HG02884 (cell line): ENCODE measurements around the gene SP2.

Experiments
- ATAC-seq: cut with Tn5 transposase; IDR thresholded peaks from one replicate; pipeline ENCODE4 v1.9.1; 2021; ENCODE audit warnings: mild to moderate bottlenecking, moderate library complexity; ENCODE audit not compliant: unreplicated experiment

Gene SP2

DNA sequence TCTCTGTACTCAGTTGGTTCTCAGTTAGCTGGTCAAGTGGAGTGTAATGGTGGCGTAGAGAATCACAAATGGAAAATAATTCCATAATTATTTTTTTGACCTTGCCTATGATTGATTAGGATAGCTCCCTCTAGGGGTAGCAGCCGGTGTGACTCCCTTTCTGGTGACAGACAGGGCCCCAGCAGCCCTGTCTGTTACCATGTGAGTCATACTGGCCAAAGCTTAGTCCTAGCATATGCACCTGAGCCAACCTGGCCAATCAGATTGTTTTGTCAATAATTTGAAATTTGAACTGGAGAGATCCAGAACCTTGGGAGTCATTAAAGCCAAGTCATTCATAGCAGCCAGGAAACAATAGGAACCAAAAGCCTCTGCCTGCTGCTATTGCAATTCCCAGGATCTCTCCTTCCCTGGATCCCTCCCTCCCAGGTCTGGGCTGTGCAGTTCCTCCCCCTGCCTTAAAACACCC is 50.9 kb downstream of the SP2 start:
- no peak for ATAC-seq

DNA sequence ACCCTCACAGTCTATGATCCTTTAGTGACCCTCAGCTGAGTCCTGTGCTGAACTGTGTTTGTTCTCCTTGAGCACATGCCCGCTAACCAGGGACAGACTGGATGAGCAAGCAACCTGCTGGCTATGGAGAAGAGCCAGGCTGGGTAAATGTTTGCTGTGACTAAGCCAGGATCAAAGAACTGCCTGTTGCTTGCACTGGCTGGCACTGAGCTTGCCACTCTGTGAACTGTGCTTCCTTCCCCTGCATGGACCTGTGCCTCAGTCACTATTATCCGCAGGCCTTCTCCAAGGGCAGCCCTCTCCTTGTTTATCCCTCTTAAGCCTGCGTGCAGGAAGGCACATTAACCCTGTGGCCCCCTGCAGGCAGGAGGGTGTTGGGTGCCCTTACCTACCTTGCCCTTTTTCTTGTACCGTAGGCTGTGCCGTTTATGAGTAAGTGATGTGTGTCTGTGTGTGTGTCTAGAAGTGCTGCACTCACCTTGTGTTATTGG is 52.7 kb downstream of the SP2 start:
- no peak for ATAC-seq

DNA sequence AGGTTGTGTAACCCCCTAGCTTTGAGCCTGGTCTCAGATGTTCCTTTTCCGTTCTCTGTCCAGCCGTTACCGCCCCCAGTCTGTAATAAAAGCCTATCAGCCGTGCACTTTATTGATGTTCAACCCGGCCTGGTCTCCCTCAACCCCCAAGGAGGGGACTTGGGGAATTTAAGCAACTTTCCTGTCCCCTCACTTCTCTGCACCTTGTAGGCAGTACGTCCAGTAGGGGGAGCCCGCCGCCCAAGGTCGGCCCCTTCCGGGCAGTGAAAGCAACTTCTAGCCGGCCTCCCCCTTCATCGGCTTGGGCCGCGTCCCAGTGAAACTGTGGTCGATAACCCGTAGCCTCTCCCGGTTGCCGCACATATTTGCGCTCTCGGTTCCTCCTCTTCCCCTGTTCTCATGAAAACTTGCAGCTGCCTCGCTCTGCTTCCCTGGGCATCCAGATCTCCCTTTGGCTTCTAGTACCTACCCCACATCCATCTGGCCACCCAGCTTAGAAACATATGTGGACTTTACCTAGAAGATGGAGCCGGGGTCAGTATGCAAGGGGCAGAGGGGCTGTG is 53.2 kb downstream of the SP2 start:
- ATAC-seq, result no peak

DNA sequence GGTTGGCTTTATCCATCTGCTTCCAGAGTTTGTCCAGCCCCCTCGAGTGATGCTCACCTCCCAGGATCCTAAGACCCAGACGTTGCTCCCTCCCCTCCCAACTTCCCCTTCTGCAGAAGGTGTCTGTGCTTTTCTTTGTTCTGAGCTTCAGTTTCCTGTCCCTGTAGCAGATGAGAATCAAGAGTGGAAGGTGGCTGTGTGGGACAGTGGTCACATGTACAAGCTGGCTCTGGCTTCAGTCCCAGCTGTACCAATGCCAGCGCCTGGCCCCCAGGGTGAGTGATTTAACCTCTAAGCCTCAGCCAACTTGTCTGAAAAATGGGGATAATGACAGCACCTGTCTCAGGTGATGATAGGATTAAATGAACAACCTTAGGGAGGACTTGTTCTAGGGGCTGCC is 53.9 kb downstream of the SP2 start:
- no peak for ATAC-seq

DNA sequence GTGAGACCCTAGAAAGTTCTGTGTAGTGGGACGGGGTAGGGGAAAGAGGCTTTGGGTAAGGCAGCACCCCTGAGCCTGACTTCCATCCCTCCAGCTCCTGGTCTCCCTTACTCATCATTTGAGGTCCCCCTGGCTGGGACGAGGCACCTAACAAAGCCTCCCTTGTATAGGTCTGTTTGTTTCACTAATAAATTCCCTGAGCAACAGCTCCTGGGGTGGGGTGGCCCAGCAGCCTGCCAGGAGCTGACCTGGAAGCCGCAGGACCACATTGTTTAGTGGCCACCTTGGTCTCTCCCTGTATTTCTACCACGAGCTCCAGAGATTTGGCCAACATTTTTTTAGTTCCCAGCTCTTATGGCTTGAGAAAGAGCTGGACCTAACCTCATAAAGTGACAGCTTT is 54.4 kb downstream of the SP2 start:
- ATAC-seq, result no peak

DNA sequence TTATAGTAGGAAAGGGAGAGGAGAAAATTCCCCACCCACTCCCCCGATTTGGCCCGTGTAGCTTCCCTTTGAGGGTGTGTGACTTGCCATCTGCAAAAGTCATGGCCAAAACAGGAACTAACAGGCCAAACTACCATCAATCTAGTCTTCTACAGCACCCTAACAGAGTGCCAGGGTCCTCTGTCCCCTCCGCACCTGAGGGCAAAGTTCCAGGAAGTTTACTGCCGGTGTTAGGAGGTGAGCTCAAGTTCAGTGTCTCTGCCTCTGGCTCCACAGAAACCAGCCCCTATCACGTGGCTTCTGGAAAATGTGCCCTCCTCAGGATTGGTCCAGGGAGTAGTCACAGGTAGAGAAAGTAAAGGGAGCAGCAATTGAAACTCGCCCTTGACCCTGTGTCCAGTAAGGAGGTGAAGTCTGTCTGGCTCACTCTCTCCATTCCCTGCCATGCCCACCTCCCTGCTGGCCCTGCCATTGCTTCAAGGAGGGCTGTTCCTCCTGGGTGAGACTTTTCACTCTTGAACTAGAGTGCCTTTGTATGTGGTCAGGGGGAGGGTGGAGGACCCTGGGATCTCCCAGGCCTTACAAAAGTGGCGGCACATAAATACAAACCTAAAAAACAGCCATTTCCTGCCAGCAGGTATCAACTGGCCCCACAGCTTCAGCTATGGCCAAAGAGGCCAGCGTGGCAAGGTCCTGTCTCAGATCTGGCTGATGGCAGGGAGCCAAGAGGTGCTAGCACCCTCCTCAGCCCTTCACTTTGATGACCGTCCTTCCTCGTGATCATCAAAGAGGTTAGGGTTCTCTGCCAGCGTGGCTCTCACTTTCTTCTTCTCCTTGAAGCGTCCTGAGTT is 56.4 kb downstream of the SP2 start:
- no peak for ATAC-seq

DNA sequence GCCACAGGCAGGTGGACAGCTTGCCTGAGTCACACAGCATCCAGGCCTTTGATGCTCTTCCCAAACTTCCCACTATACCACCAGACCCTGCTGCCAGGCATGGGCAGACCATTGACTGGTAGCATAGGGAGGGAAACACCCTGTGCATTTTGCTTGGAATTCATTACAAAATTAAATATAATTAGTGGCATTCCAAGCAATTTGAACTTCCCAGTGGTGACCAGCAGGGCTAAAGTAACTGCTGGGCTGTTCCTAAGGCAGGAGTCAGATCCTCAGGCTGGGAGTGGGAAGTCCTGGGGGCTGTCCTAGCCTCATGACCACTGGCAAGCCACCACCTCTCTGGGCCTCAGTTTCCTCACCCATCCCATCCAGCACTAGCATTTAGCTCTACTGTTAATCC is 57.9 kb downstream of the SP2 start:
- no peak for ATAC-seq

DNA sequence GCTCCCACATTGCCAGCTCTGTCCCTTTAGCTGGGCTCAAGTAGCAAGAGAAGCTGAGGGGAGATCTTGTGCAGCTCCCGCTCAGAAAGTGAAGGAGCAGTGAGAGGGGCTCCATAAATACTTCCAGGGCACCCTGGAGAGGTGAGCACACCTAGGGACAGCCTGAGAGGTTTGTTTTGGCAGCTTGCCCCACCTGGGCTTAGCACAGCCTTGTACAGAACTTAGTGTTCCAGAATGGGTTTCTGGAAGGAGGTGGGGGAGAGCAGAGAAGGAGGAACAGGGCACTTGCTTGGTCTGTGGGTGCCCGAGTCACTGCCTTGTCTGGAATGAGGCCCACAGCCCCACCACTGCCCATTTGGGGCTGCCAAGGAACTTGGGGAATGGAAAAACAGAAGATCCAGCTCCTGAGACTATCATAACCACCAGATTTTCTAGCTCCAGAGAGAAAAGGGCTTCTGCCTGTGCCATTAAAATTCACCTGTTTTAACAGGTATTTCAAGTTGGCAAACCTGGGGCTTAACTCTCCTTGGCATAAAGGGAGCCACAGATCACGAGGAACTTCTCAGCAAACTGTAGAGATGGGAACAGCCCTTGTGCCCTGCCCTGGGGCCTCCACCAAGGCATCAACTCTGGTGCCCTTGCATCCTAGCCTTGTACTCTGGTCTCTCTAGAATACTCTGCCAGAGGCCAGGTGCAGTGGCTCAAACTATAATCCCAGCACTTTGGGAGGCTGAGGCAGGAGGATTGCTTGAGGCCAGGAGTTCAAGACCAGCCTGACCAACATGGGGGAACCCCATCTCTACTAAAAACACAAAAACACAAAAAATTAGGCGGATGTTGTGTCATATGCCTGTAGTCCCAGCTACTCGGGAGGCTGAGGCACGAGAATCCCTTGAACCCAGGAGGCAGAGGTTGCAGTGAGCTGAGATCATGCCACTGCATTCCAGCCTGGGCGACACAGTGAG is 59.7 kb downstream of the SP2 start:
- no peak for ATAC-seq

DNA sequence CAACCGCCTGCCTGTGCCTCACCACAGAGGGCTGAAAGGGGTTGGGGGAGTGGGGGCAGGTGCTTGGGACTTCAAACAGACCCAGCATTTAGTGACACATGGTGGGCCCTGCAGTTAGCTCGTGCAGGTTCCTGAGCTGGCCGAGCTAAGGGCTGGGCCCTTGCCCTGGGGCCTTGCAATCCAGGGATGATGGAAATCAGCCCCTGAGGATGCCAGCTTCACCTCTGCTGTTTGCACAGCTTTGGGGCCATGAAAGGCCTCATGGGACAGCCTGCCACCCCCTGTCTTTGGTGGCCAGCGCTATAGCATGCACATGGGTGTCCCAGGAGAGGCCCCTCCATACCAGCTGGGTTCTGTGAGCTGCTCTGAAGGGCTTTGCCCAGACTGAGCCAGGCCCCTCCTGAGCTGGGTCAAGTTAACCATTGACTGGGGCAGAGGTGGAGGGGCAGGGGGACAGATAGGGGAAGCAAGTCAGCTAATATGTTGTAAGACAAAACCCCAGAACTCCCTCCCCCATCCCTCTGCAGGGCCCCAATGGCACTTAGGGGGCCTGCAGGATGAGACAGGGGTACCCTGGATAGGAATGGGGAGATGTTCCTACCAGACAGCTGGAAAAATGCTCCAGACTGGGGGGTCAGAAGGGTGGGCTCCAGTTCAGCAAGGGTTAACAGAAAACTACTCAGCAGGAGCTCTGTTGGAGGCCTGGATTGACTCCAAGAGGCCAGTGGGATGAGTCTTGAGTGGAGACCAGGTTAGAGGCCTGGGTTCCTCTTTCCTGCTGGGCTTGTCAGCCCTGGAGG is 61.0 kb downstream of the SP2 start:
- no peak for ATAC-seq

DNA sequence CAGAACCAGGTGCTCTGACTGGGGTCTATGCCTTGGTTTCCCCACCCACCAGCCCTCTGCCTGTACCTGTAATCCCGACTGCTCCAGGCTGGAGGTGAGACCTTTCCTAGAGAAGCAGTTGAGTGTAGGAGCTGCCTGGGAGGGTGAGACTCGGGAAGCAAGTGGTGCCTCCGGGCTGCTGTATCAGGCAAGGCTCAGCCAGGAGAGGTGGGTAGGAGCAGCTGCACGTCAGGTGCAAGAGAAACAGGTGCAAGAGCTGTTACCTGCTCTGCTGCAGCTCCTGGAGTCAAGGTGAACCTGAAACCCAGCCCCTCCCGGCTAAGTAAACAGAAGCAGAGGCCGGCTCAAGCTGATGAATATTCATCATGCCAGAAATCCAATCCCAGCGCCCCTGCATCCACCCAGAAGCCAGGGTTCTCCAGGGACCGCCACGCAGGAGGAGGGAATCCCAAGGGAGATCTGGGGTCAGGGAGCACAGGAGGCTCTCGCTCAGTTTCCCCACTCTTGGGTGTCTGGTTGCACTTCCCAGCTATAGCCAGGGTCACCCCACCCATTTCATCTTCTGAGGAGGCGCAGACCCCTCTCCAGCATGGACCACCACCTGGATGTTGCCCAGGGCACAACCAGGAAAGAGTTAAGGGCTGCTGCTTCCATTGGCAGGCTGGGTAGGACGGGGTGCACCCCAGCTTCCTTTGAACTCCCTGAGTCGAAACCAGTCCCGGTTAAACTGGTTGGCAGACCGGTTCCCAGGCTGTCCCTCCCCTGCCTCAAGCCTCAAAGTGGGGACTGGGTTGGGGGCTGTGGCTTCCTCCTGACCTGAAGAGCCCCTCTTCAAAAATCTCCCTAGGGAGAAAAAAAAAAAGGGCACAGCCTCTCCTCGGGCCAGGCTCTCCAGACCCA is 61.8 kb downstream of the SP2 start, which contains the start of gene PRR15L:
TSS of gene PRR15L (minus strand) at position 293 of the 900 bp plus-strand sequence. CDS start 4,649 bp downstream, outside the sequence.
- no peak for ATAC-seq

DNA sequence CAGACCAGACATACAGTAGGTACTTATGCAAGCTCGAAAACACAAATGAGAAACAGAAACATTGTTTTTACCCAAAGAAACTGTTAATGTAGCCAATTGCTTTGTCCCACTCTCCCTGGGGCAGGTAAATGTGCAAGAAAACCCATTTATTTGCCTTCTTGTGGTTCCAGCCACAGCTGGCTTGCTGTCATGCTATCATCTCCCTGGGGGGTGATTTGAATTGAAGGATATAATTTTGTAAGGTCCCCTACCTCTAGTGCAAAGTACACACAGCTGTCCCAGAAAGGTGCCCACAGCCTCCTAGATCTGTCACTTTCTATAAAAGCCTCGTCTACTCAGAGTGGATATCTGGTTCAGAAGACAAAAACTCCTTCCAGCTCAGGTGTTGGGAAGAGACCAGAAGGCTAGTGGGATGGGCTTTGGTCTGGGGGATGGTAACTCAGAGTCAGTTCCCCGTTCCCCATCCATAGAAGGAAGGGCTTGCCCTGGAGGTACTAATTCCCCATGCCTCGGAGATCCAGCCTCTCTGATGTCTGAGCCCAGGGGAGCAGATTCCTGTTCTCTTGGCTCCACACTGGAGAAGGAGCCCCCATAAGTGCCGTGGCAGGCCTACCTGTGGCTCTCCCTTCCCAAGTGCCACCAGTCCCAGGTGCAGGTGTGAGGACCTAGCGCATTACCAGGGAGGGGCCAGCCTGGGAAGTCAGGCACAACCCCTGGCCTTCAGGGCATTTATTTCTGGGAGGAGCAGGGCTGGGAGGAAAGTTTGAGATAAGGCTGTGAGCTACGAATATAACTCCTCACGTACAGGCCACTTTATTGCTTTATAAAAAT is 64.0 kb downstream of the SP2 start:
- no peak for ATAC-seq

DNA sequence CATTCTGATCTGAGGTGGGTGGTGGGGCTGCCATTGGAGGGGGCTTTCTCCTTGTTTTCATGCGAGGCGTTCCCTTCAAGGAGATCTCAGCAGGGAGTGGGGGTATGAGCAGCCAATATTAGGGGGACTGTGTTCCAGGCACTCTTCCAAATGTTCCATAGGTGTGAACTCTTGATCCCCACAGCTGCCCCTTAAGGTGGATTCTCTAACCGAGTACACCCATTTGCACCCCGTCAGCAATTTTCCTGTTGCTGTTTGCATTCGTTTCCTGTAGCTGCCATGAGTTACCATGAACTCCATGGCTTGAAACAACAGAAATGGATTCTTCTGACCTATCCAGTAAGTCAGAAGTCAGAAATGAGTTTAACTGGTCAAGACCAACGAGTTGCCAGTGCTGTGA is 65.4 kb downstream of the SP2 start:
- ATAC-seq, result no peak

DNA sequence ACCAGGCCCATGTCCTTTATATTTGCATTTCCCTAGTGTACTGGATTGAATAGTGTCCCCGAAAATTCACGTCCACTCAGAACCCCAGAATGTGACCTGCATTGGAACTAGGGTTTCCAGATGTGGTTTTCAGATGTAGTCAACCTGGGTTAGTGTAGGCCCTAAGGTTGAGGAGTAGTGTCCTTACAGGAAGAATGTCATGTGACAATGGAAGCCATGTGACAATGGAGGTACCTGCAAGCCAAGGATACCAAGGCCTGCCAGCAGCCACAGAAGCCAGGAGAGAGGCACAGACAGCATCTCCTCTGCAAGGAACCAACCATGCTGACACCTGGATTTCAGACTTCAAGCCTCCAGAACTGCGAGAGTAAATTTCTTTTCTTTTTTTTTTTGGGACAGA is 66.9 kb downstream of the SP2 start:
- ATAC-seq, result no peak

DNA sequence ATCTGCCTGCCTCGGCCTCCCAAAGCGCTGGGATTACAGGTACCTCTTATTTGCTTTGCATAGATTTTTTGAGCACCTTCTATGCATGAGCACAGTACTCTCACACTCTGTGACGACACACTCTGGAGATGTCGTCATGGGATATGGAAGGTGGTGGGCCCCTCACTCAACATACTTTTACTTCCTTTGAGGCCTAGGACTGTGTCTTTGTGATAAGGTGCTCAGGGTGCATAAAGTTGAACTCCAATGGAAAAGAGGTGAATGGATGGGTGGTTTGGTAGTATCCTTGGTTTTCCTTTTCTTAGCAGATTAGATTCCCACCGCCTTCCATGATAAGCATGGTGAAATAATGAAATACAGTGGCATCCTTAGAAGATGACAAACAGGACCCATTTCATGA is 68.8 kb downstream of the SP2 start:
- ATAC-seq, result no peak

DNA sequence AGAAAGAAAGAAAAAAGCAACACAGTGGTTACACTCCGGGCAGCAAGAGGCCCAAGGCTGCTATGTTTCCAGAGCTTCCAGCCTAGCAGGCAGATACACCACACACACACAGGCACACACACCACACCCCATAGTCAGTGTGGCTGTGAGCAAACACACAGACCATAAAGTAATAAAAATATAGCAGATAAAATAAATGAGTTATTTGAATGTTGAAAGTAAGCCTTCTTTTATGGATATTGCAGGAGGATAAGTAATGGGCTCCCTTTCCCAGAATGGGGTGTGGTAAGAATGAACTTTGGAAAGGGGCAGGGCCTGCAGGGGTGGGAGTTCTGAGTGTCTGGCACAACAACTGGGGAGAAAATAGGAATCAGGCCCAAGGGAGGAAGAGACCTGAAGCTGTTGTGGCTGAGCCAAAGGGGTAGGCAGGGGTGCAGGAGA is 70.1 kb downstream of the SP2 start:
- no peak for ATAC-seq

DNA sequence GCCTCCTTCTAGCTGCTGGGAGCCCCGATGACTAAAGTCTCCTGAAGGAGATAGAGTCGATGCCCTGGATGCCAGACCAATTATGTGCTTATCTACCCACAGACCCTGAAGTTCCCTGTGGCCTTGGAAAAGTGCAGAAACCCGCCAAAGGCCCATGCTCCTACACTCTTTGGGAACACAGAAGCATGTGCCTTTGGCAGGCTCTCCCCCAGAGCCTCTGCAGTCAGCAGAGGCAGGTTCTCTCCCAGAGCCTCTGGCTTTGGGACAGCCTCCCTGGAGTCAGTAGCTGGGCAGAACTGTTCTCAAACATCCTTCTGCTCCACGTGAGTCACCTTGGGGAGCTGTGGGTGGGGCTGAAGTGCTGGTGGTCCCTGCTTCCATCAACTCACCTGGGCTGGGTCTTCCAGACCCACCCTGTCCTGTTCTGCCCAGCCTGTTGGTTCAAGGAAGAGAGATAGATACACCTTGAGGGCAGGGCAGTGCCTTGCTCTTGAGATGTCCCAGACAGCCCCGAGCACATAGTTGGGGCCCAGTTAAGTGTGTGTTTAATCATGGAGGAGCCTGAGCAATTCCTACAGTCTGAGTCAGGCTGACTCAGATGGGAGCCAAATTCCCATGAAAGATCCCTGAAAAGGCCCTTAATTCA is 71.7 kb downstream of the SP2 start:
- no peak for ATAC-seq

DNA sequence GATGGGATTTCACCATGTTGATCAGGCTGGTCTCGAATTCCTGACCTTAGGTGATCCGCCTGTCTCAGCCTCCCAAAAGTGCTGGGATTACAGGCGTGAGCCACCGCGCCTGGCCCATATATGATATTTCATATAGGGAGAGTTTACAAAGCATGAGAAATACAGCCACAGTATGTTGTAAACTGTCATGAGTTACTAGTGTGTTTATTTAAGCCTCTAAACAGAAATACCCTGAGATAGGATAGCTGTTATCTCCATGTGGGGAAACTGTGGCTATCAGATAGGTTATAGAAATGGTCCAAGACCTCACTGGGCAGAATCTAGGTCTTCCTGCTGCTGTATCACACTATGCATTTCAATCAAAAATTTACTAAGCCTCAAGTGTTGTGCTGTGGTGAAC is 72.8 kb downstream of the SP2 start:
- ATAC-seq, result no peak
